GM18526 (cell line): ENCODE results near the gene RTN3.

Experiments
- POLR2A ChIP-seq: IDR thresholded peaks from 3 replicates; pipeline ENCODE4 v1.6.1; 2011; ENCODE audit not compliant: insufficient read length; ENCODE audit errors: extremely low read depth

The RTN3 gene

DNA sequence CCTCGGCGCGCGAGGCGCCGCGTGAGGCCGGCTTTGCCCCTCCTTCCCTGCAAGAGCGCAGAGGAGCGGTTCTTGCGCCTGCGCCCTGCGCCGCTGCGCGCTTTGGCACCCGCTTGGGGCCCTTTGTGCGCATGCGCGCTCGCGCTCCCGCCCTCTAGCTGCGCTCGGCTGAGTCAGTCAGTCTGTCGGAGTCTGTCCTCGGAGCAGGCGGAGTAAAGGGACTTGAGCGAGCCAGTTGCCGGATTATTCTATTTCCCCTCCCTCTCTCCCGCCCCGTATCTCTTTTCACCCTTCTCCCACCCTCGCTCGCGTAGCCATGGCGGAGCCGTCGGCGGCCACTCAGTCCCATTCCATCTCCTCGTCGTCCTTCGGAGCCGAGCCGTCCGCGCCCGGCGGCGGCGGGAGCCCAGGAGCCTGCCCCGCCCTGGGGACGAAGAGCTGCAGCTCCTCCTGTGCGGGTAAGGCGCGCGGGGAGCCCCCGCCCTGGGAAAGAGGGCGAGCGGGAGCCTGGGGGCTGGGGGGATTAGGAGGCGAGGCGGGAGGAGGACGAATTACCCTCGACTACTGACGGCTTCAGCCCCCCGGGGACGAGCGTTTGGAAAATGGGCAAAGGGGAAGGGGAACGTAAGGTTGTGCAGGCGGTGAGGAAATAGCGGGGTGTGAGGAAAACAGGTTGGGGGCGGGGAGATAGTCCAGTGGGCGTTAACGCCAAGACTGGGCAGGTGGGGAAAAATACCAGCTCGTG lies at the start of gene RTN3:
Gene RTN3, plus strand, starts transcription at position 180 of the 745 bp plus-strand sequence. Its CDS starts 137 bp downstream, at position 317.
- TF ChIP-seq POLR2A: peak; percentile 96

DNA sequence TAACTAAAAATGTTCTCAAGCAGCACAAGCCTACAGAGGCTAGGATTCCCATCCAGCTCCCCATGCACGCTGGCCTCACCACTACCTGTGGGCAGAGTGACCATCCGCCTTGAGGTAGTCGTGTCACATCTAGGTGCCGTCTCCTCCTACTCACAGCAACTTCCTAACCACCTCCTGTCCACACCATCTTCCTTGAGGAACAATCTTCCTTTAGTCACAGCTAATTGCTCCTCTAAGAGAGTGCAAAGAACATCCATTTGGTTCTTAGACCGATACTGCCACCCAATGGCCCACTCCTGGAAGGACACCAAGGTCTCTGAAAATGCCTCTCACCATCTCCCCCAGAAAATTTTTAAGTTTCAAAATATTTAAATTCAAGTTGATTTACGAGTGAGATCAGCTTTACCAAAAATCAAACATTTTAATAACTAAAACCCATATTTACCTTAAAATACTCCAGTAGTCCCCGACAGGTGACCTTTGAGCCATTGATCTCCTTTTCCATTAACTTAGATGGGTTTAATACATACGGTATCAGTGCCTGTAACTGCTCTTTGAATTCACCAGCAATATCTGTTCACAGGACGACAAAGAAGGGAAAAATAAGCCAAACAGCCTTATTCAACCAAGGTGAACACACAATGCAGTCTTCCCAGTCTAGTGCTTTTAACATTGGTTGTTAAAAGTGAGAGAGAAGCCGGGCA lies 45.4 kb upstream of the RTN3 start:
- TF ChIP-seq POLR2A: no peak

DNA sequence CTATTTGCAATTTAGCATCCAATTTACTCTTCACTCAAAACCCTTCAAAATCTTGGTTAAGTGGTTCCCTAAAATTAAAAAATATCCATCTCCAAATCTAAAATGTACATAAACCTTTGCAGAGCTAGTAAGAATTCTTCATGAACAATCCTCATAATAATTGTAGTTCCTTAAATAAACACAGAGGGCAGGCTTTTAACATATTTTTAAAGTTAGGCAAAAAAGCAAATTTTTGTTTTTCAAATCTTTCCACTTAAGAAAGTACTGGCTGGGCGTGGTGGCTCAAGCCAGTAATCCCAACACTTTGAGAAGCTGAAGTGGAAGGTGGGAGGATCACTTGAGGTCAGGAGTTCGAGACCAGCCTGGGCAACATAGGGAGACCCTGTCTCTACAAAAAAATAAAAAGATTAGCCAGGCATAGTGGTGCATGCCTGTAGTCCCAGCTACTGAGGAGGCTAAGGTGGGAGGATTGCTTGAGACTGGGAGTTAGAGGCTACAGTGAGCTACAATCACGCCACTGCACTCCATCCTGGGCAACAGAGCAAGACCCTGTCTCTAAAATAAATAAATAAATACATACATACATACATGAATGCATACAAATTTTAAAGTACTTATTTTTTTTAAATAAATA lies 42.0 kb upstream of the RTN3 start:
- no peak for TF ChIP-seq POLR2A

GRCh38 chr11:63641727-63642126 lies 39.6 kb upstream of the RTN3 start:
- no peak for TF ChIP-seq POLR2A

DNA sequence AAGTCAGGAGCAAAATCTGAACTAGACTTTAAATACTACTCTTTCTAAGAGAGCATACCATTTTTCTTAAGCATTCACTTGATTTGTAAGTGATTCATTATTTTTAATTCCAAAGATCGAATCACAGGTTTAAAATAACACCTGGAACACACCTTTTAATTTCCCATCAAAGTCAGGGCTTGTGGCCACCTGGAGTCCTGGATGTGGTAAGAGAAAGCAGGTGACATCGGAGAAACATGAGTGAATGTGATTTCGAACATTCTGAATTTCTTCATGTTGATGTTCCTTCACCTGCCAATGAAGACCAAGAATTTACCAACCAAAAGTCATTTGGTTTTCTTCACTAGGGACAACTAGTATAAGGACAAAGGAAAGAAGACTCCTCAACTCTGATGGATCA lies 38.1 kb upstream of the RTN3 start:
- TF ChIP-seq POLR2A: no peak

DNA sequence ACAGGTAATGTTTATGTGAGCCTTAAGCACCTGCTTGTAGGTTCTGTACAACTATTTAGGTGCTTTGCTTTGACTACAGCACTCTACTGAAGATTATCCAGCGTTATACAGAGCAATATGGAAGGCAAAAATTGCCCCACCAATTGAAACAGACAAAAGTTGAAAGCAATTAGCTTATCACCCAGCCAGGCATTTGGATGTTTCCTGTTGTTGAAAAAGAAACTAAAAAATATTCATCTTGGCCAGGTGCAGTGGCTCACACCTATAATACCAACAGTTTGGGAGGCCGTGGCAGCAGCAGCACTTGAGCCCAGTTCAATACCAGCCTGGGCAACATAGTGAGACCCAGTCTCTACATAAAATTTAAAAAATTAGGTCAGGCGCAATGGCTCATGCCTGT lies 28.6 kb upstream of the RTN3 start:
- TF ChIP-seq POLR2A: no peak

DNA sequence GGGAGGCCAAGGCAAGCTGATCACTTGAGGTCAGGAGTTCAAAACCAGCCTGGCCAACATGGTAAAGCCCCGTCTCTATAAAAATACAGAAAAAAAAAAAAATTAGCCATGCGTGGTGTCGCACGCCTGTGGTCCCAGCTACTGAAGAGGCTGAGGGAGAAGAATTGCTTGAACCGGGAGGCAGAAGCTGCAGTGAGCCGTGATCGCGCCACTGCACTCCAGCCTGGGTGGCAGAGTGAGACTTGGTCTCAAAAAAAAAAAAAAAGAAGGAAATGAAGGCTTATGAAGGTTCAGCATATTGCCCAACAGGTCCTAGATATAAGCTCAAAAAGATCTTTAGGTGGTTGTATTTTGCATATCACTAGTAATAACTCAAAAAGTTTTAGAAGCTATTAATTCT lies 20.3 kb upstream of the RTN3 start:
- no peak for TF ChIP-seq POLR2A

- no peak for TF ChIP-seq POLR2A
Measured at GRCh38 chr11:63663809-63664208, 17.5 kb upstream of the RTN3 start.

- TF ChIP-seq POLR2A: no peak
Measured at GRCh38 chr11:63666874-63667273, 14.4 kb upstream of the RTN3 start.

- no peak for TF ChIP-seq POLR2A
Measured at GRCh38 chr11:63667995-63668795, 13.1 kb upstream of the RTN3 start.

GRCh38 chr11:63670096-63670432 lies 11.2 kb upstream of the RTN3 start:
- no peak for TF ChIP-seq POLR2A

DNA sequence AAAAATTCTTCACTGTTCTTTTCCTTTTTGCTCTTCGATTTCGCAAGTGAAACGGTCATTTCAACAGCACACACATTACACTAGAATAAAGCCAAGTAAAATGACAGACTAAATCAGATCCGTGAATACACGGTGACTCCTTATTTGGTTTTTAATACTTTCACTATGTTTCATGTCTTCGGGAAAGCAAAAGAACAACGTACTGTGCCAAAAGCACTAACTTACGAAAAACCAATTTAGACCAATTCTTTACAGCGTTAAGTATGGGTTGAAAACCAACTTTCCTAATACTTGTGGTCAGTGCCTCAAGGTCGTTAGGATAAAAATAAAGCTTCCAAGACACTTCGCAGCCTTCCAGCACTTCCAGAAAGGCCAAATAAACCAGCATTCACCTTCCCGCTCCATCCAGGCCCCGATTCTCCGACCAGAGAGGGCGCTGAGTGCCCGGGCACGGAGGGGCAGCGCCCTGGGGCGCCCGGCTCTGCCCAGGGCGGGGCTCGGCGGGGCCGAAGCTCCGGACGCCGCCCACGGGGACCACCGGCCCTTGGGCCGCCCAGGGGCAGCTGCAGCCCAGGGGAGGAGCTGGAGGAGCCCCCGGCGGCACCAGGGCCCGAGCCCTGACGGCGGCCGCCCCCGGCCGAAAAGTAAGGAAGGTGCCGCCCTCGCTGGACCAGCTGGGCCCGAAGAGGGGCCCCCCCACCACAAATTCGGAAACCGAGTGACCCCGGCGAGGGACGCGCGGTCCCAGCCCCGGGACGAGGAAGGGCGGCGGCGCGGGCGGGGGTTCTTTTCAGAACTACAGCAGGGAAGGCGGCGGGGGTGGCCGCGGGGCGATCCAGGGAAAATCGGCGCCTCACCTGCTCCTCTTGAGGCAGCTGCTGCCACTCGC lies 10.6 kb upstream of the RTN3 start:
- no peak for TF ChIP-seq POLR2A

DNA sequence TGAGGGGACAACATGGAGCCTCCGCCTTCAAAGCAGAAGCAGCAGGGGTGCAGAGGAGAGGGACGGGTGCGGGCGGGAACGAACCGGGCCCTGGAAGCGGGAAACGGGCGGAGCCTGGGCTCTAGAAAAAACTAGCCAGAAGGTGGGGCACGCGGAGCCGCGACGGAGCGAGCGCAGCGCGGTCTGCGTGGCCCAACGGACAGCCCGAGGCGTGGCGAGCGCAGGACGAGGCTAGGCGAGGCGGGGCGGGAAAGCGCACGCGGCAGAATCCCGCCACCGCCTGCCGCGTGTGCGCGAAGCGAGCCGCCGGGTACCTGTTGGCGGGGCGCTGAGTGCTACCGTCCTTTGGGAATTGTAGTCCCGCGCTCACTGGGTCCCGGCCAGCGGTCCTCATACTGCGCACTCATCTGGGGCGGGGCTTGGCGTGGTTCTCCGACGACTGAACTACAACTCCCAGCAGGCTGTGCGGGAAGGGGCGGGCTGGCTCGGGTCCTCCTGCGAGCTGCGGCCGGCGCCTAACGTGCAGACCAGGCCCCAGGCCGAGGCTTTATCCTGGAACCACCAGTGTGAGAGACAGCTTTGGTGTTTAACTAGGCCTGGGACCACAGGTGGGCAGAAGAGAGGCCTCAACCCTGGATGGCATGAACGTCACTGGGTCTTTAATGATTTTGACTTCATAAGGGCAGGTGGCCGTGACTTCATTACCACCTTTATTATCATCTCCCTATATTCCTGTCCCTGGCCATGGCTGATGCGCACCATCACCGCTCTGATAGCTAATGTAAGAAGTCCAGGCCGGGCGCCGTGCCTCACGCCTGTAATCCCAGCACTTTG lies 9.8 kb upstream of the RTN3 start, which contains the start of gene ATL3:
Gene ATL3, minus strand, starts transcription at position 55 of the 834 bp plus-strand sequence. Its CDS starts 41 bp downstream, at position 14.
- peak; percentile 41 for TF ChIP-seq POLR2A

GRCh38 chr11:63672156-63672463 lies 9.2 kb upstream of the RTN3 start:
- TF ChIP-seq POLR2A: no peak
